Tibial artery (tissue), 4 donors: Measurements from ENCODE around the gene ZBTB7A.

Source experiments
- DNase-seq, 2 donors: peaks; one replicate each; pipeline ENCODE4 v3.0.0-alpha.2; 2019
- H3K27ac ChIP-seq, 2 donors: fragments of 200-600 bp; sonication (generic) in 1 of 2; 1 replicate in 1 of 2; 2 replicates in 1 of 2; pipeline ENCODE4 v1.5.1; 2018 to 2019; ENCODE audit warnings: mild to moderate bottlenecking in 1 of 2
- H3K27me3 ChIP-seq, 2 donors: fragments of 200-600 bp; sonication (generic) in 1 of 2; one replicate each; pipeline versions ENCODE4 v1.5.1 to v1.6.0; 2016 to 2019
- H3K36me3 ChIP-seq, 3 donors: fragments of 200-600 bp; sonication (generic) in 2 of 3; one replicate each; pipeline ENCODE4 v1.5.1; 2016 to 2019; ENCODE audit warnings: mild to moderate bottlenecking in 2 of 3
- H3K4me1 ChIP-seq, 4 donors: fragments of 200-600 bp; sonication (generic) in 2 of 4; 1 replicate in 3 of 4; 2 replicates in 1 of 4; pipeline ENCODE4 v1.5.1; 2016 to 2019
- H3K4me3 ChIP-seq, 2 donors: fragments of 200-600 bp; sonication (generic) in 1 of 2; 1 replicate in 1 of 2; 2 replicates in 1 of 2; pipeline ENCODE4 v1.5.1; 2018 to 2019; ENCODE audit warnings: mild to moderate bottlenecking in 2 of 2
- H3K9me3 ChIP-seq, 3 donors: fragments of 200-600 bp; sonication (generic) in 1 of 3; one replicate each; pipeline ENCODE4 v1.5.1; 2016 to 2019
- intact Hi-C: fragments of 100-400 bp; cut with DNase I; formaldehyde crosslinking; loops from one replicate; pipeline ENCODE4 v1.15.0; 2023; ENCODE audit warnings: low total_unique reads
- TF ChIP-seq, protein P1 (sequence below), 2 experiments: fragments of 200-600 bp in 1 of 2; fragments of 450-650 bp in 1 of 2; IDR thresholded peaks; one replicate each; pipeline ENCODE4 v1.5.1; 2017 to 2019; ENCODE audit warnings: antibody characterized with exemption in 2 of 2, mild to moderate bottlenecking in 1 of 2, moderate library complexity in 1 of 2

The ZBTB7A gene

GRCh38 chr19:4112367-4112766 lies 45.7 kb upstream of the ZBTB7A start:
- no peak overlapping the region for H3K27ac ChIP-seq
- no peaks in the 10 kb centered on the region for H3K9me3 ChIP-seq
- TF ChIP-seq, protein P1, sequence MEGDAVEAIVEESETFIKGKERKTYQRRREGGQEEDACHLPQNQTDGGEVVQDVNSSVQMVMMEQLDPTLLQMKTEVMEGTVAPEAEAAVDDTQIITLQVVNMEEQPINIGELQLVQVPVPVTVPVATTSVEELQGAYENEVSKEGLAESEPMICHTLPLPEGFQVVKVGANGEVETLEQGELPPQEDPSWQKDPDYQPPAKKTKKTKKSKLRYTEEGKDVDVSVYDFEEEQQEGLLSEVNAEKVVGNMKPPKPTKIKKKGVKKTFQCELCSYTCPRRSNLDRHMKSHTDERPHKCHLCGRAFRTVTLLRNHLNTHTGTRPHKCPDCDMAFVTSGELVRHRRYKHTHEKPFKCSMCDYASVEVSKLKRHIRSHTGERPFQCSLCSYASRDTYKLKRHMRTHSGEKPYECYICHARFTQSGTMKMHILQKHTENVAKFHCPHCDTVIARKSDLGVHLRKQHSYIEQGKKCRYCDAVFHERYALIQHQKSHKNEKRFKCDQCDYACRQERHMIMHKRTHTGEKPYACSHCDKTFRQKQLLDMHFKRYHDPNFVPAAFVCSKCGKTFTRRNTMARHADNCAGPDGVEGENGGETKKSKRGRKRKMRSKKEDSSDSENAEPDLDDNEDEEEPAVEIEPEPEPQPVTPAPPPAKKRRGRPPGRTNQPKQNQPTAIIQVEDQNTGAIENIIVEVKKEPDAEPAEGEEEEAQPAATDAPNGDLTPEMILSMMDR (IDR thresholded peaks at IDR 0.05) = no peak
- H3K4me3 ChIP-seq = no peak overlapping the region
- intact Hi-C loops = no loop called here
- DNase-seq = no peak
- H3K27me3 ChIP-seq = no peaks in the 10 kb centered on the region
- no peaks in the 10 kb centered on the region for H3K4me1 ChIP-seq
- H3K36me3 ChIP-seq = peaks cover 46 to 100% (median 95%) of the 10 kb centered on the region in 3 donors

- Histone ChIP-seq H3K36me3 (peaks cover 46 to 97% (median 82%) of the 10 kb centered on the region in 3 donors), H3K4me3 (no peak overlapping the region), H3K27ac (no peak overlapping the region), H3K9me3 (no peaks in the 10 kb centered on the region), H3K27me3 (no peaks in the 10 kb centered on the region), H3K4me1 (no peaks in the 10 kb centered on the region)
- TF ChIP-seq, protein P1 (IDR thresholded peaks at IDR 0.05) = no peak
- intact Hi-C loops = no loop called here
- DNase-seq = no peak
These were observed 42.9 kb upstream of the ZBTB7A start for GRCh38 chr19:4109626-4109945.

GRCh38 chr19:4108767-4109625 lies 42.3 kb upstream of the ZBTB7A start:
- intact Hi-C loops = no loop called here

DNA sequence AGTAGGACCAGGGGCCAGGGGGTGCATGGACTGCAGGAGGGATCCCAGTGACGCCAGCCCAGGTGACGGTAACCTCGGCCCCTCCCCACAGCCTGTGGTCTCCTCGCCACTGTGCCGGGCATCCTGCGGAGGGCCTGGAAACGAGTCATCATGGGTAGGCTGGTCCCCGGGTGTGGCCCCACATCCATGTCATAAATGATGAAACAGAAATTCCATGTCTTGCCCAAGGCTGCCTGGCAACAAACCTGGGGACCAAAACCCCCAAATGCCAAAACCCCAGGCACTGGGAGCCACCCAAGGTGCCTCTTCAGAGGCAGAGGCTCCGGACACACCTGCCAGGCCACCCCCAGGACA lies 36.4 kb upstream of the ZBTB7A start:
- Histone ChIP-seq H3K36me3 (peaks cover 40 to 97% (median 71%) of the 10 kb centered on the region in 3 donors), H3K4me3 (no peak overlapping the region), H3K4me1 (peaks cover 0 to under 1% (median 0%) of the 10 kb centered on the region in 4 donors), H3K9me3 (no peaks in the 10 kb centered on the region), H3K27ac (no peak overlapping the region), H3K27me3 (no peaks in the 10 kb centered on the region)
- intact Hi-C loops = no loop called here
- TF ChIP-seq, protein P1 (IDR thresholded peaks at IDR 0.05) = no peak
- no peak for DNase-seq

More at GRCh38 chr19:4108767-4109625, 42.3 kb upstream of the ZBTB7A start:
- Histone ChIP-seq H3K27ac (no peak overlapping the region), H3K4me3 (no peak overlapping the region), H3K4me1 (no peaks in the 10 kb centered on the region), H3K27me3 (no peaks in the 10 kb centered on the region), H3K9me3 (no peaks in the 10 kb centered on the region), H3K36me3 (peaks cover 45 to 97% (median 79%) of the 10 kb centered on the region in 3 donors)
- no peak for DNase-seq
- TF ChIP-seq, protein P1 (IDR thresholded peaks at IDR 0.05) = no peak

GRCh38 chr19:4102339-4103079 lies 35.8 kb upstream of the ZBTB7A start:
- Histone ChIP-seq H3K9me3 (no peaks in the 10 kb centered on the region), H3K4me3 (no peak overlapping the region), H3K27ac (no peak overlapping the region), H3K36me3 (peaks cover 40 to 93% (median 66%) of the 10 kb centered on the region in 3 donors), H3K4me1 (peaks cover 0 to 6% (median 3%) of the 10 kb centered on the region in 4 donors), H3K27me3 (no peaks in the 10 kb centered on the region)
- no peak for DNase-seq
- TF ChIP-seq, protein P1 (IDR thresholded peaks at IDR 0.05) = no peak
- intact Hi-C loops = no loop called here
